ENCODE data around the gene RAMAC. TPM values are rescaled to one million over a fixed set of nuclear protein-coding genes. Genes with fewer than 3 reads are reported as not detected.

RAMAC gene
- total RNA-seq, 2 donors from 2014 or later = 37.3 to 40.8 TPM

DNA sequence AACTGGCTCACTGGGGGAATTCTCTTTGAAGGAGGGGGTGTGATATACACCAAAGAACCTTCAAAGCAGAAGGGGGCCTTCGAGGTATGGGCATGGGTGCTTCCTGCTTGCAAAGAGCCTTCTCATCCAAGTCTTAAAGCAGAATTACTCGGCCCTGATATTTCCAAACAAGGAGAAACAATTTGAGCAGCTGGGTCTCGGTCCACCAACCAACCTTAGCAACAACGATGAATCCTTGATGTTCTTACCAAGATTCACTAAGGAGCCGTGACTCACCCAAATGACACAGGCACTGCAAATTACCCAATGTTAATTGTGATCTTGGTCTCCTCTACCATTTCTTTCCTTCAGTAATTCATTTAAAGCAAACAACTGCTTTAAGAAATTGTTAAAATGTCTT lies 41.2 kb upstream of the RAMAC start:
- 81 to 85% methylated on average over 4 to 5 of the region's 5 CpGs for WGBS, 2 experiments (ENCODE audit: insufficient coverage in 1 of 2, insufficient read length in 1 of 2)

GRCh38 chr15:82945326-82945725 lies 40.7 kb upstream of the RAMAC start:
- H3K27ac Mint-ChIP-seq = no peak overlapping the region
- 91 to 100% methylated on average over 3 to 5 of the region's 5 CpGs for WGBS, 2 experiments (ENCODE audit: insufficient coverage in 1 of 2, insufficient read length in 1 of 2)

More for the DNA sequence above, 41.2 kb upstream of the RAMAC start:
- TF ChIP-seq, protein P1, sequence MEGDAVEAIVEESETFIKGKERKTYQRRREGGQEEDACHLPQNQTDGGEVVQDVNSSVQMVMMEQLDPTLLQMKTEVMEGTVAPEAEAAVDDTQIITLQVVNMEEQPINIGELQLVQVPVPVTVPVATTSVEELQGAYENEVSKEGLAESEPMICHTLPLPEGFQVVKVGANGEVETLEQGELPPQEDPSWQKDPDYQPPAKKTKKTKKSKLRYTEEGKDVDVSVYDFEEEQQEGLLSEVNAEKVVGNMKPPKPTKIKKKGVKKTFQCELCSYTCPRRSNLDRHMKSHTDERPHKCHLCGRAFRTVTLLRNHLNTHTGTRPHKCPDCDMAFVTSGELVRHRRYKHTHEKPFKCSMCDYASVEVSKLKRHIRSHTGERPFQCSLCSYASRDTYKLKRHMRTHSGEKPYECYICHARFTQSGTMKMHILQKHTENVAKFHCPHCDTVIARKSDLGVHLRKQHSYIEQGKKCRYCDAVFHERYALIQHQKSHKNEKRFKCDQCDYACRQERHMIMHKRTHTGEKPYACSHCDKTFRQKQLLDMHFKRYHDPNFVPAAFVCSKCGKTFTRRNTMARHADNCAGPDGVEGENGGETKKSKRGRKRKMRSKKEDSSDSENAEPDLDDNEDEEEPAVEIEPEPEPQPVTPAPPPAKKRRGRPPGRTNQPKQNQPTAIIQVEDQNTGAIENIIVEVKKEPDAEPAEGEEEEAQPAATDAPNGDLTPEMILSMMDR (conservative IDR thresholded peaks at IDR 0.05) = no peak
- H3K9ac ChIP-seq (ENCODE audit: extremely low read depth, low read length, poor library complexity, severe bottlenecking) = no peak overlapping the region
- Mint-ChIP-seq H3K27ac (no peak overlapping the region), H3K4me3 (no peak overlapping the region), H3K9me3 (no peaks in the 10 kb centered on the region), H3K27me3 (ENCODE audit: insufficient read depth) (no peaks in the 10 kb centered on the region), H3K36me3 (ENCODE audit: low read depth) (no peaks in the 10 kb centered on the region), H3K4me1 (peaks cover 15% of the 10 kb centered on the region)
- H3K4me3 ChIP-seq (ENCODE audit: low read length) = no peak overlapping the region
- DNase-seq = no peak
- no peaks in the 10 kb centered on the region for H3K36me3 ChIP-seq (ENCODE audit: control insufficient read depth, insufficient read depth, low read length)
- no peaks in the 10 kb centered on the region for H3K9me3 ChIP-seq (ENCODE audit: control insufficient read depth, low read length)
- H3K27ac ChIP-seq (ENCODE audit: low read depth, low read length) = no peak overlapping the region
- peaks cover 5% of the 10 kb centered on the region for H3K4me1 ChIP-seq (ENCODE audit: control insufficient read depth, insufficient read depth, low read length)
- H3K27me3 ChIP-seq (ENCODE audit: control insufficient read depth, insufficient read depth, low read length, poor library complexity, severe bottlenecking) = no peaks in the 10 kb centered on the region

DNA sequence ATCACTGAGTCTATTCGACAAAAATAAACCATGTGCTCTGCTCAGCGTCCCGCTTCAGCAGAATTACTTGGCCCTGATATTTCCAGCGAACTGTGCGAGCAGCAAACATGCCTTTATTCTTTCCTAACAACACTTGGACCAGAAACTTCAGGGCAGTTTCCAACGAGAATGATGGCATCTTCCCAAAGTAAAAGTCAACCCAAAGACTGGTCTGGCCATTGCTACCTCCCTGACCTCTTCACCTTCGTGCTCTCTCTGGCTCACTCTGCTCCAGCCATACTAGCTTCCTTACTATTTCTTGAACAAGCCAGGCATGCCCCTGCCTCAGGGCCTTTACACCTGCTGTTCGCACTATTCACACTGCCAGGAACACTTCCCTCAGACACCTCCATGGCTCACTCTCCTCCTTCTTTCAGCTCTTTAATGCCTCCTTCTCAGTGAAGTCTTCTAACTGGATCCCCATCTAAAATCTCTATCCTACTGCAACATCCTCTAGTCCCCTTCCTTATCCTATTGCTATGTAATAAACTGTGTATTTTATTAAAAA lies 39.8 kb upstream of the RAMAC start:
- WGBS, 2 experiments (ENCODE audit: insufficient coverage in 1 of 2, insufficient read length in 1 of 2) = 95 to 98% methylated on average over 8 of the region's 8 CpGs
- H3K9me3 ChIP-seq (ENCODE audit: control insufficient read depth, low read length) = no peaks in the 10 kb centered on the region
- H3K4me1 ChIP-seq (ENCODE audit: control insufficient read depth, insufficient read depth, low read length) = peaks cover 5% of the 10 kb centered on the region
- H3K27me3 ChIP-seq (ENCODE audit: control insufficient read depth, insufficient read depth, low read length, poor library complexity, severe bottlenecking) = peaks cover 5% of the 10 kb centered on the region
- no peak overlapping the region for H3K27ac ChIP-seq (ENCODE audit: low read depth, low read length)
- H3K27ac Mint-ChIP-seq = no peak overlapping the region
- TF ChIP-seq, protein P1 (conservative IDR thresholded peaks at IDR 0.05) = no peak
- H3K36me3 ChIP-seq (ENCODE audit: control insufficient read depth, insufficient read depth, low read length) = no peaks in the 10 kb centered on the region
- H3K4me3 Mint-ChIP-seq = no peak overlapping the region
- no peak for DNase-seq
- H3K4me3 ChIP-seq (ENCODE audit: low read length) = no peak overlapping the region
- no peaks in the 10 kb centered on the region for H3K27me3 Mint-ChIP-seq (ENCODE audit: insufficient read depth)
- H3K9ac ChIP-seq (ENCODE audit: extremely low read depth, low read length, poor library complexity, severe bottlenecking) = no peak overlapping the region
- H3K9me3 Mint-ChIP-seq = no peaks in the 10 kb centered on the region
- peaks cover 15% of the 10 kb centered on the region for H3K4me1 Mint-ChIP-seq
- H3K36me3 Mint-ChIP-seq (ENCODE audit: low read depth) = no peaks in the 10 kb centered on the region

More at GRCh38 chr15:82945326-82945725, 40.7 kb upstream of the RAMAC start:
- H3K4me3 Mint-ChIP-seq = no peak overlapping the region
- no peaks in the 10 kb centered on the region for H3K9me3 ChIP-seq (ENCODE audit: control insufficient read depth, low read length)
- H3K36me3 Mint-ChIP-seq (ENCODE audit: low read depth) = no peaks in the 10 kb centered on the region
- DNase-seq = no peak
- TF ChIP-seq, protein P1 (conservative IDR thresholded peaks at IDR 0.05) = no peak
- H3K27ac ChIP-seq (ENCODE audit: low read depth, low read length) = no peak overlapping the region
- H3K4me3 ChIP-seq (ENCODE audit: low read length) = no peak overlapping the region
- no peak overlapping the region for H3K9ac ChIP-seq (ENCODE audit: extremely low read depth, low read length, poor library complexity, severe bottlenecking)
- H3K9me3 Mint-ChIP-seq = no peaks in the 10 kb centered on the region
- H3K4me1 Mint-ChIP-seq = peaks cover 15% of the 10 kb centered on the region
- H3K27me3 ChIP-seq (ENCODE audit: control insufficient read depth, insufficient read depth, low read length, poor library complexity, severe bottlenecking) = no peaks in the 10 kb centered on the region
- peaks cover 5% of the 10 kb centered on the region for H3K4me1 ChIP-seq (ENCODE audit: control insufficient read depth, insufficient read depth, low read length)
- H3K27me3 Mint-ChIP-seq (ENCODE audit: insufficient read depth) = no peaks in the 10 kb centered on the region
- no peaks in the 10 kb centered on the region for H3K36me3 ChIP-seq (ENCODE audit: control insufficient read depth, insufficient read depth, low read length)

All from endodermal cell (in vitro differentiated cells).